ENCODE measurements around the gene MCAM.

Gene MCAM

GRCh38 chr11:119345685-119346084 is 28.8 kb upstream of the MCAM start:
- no peak for DNase-seq

GRCh38 chr11:119344291-119345010 is 27.5 kb upstream of the MCAM start:
- DNase-seq, result no peak

GRCh38 chr11:119343726-119344125 is 26.8 kb upstream of the MCAM start:
- DNase-seq, result no peak

- no peak for DNase-seq
Measured at GRCh38 chr11:119342362-119343130, 25.6 kb upstream of the MCAM start.

GRCh38 chr11:119342023-119342300 is 25.0 kb upstream of the MCAM start:
- no peak for DNase-seq

DNA sequence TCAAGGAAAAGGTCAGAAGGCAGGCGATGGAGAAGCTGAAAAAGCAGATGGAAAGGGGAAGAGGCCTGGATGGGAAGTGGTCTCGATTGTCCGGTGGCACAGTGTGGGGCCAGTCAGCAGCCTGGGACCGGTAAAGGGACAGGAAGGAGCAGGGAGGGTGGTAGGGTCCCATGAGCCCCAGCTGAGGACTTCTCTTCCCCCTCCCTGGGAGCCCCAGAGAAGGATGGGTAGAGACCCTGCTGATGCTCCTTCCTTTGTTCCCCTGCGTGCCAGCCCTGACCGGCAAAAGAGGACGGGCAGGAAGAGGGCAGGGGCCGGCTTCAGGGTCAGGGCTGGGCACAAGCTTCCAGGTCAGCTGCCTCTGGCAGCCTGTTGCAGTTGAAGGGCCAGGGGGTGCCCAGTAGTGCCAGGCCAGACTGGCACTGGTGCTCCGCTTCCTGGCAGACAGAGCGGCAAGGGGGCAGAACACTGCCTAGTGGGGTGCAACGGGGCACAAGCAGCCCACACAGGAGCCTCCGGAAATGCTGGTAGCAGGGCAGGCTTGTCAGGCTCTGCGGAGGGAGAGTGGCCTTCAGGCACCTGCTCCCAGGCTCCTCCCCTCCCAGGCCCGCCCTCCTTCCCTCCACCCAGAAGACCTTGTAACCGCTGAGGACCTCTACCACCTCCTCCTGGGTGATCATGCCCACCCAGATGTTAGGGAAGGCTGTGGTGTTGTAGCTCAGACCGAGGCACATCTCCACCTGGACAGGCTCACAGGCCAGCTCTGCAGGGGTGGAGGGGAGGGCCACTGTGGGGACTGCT is 24.5 kb upstream of the MCAM start:
- DNase-seq, result peak; percentile 38

- DNase-seq, result no peak
Measured at GRCh38 chr11:119340335-119341221, 23.6 kb upstream of the MCAM start, which contains the start of gene C1QTNF5. Gene C1QTNF5 (minus strand): TSS chr11:119340883. CDS start chr11:119340397, 486 bp downstream.

GRCh38 chr11:119339589-119340334 is 22.8 kb upstream of the MCAM start:
- DNase-seq, result no peak

- DNase-seq, result no peak
Measured at GRCh38 chr11:119338965-119339588, 22.1 kb upstream of the MCAM start.

GRCh38 chr11:119338318-119338890 is 21.5 kb upstream of the MCAM start:
- peak; percentile 64 for DNase-seq

DNA sequence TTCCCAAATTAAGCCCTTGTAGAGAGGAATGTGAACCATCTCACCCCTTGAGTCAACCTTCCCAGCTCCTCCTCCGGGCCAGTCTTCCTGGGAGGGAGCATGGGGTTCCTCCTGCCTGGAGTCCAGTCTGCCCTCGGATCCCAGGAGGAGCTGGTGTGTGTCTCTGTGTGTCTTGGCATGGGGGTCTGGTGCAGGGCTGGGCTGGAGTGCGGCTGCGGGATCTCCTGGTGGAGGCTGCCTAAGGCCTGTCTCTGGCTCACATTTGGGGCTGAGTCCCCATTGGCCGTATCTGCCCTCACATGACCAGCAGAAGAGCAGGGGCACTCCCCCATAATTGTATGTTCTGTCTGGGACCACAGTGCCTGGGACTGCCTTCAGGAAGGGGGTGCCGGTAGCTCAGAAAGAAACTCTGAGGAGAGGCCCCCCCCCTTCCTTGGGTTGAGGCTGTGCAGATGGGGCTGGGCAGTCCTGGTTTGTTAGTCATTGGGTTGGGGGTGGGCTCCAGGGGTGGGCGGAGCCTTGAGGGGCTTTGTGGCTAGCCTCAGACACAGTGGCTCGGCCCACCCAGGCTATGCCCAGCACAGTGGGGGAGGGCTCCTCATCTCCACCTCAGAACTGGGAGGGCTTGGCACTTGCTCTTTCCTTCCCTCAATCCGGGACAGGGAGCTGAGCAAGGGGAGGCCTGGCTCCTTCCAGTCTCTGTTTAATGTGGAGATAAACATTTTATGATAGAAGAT is 20.8 kb upstream of the MCAM start:
- DNase-seq, result no peak

GRCh38 chr11:119336744-119337469 is 20.0 kb upstream of the MCAM start:
- no peak for DNase-seq

- no peak for DNase-seq
Measured at GRCh38 chr11:119335655-119336543, 19.0 kb upstream of the MCAM start.

GRCh38 chr11:119335091-119335654 is 18.2 kb upstream of the MCAM start:
- no peak for DNase-seq

DNA sequence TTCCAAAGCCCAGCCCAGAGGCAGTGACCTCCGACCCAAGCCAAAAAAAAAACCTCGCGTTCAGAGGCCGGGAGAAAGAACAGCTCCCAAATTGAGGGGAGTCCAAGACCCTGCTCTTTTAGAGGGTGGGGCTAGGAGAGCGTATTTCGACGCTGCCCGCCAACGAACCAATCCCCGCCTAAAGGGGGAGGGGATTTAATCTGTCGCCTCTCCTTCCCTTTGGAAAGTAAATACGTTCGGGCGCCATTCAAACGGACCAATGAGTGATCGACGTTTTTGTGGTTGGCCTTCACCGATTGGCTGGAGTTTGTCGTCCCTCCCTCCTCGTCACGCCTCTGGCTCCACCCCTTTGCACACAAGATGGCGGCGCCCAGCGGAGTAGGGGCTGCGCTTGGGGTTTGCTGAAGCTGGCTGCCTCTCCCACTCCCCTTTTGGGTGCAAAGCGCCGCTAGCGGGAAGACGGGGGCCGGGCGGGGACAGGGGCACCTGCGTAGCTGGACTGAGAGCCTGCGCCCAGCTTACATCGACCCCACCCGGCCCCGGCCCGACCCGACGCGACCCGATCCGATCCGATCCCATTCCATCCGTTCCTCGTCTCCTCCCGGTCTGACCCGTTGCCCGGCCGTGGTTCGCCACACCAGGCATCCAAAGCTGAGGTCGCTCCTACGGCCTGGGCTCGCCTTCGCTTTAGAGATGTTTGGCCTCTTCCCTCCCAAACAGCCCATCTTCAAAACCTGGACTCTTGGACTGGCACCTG is 17.4 kb upstream of the MCAM start, which contains the start of gene RNF26:
TSS of gene RNF26 (plus strand) at position 354 of the 757 bp plus-strand sequence. CDS start 596 bp downstream, outside the sequence.
- DNase-seq, result peak; percentile 96

- DNase-seq, result no peak
Measured at GRCh38 chr11:119332111-119332765, 15.3 kb upstream of the MCAM start.

DNA sequence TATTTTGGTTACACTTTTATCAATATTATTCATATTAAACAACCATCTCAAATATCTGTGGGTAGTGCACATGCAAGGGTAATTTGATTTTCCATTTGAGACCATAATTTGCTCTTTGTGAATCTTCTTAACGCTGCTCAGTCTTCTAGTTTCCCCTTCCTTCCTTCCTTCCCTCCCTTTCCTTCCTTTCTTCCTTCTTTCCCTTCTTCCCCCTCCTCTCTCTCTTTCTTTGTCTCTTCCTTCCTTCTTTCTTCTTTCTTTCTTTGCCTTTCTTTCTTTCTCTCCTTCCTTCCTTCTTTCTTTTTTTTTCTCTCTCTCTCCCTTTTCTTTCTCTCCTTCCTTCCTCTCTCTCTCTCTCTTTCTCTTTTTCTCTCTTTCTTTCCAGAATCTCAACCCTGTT is 13.3 kb upstream of the MCAM start:
- no peak for DNase-seq
